A549 (cell line): Measurements from ENCODE around the gene COPZ1. TPM values are rescaled to one million over a fixed set of nuclear protein-coding genes. Genes with fewer than 3 reads are reported as not detected.
"Not testable (repeated sequence)": the region's sequence is repeated elsewhere in the genome, so short reads cannot be mapped to it uniquely, and the experiment has no call there.

ENCODE experiments used
- ATAC-seq, 2 experiments: fragments of 200-7000 bp in 1 of 2; fragments of >200 bp in 1 of 2; cut with Nextera tagmentation in 1 of 2; cut with Tn5 transposase in 1 of 2; 3 replicates each; pipeline versions ENCODE4 v1.8.0 to v1.9.1; 2018 to 2020; ENCODE audit warnings: mild to moderate bottlenecking in 1 of 2, moderate library complexity in 1 of 2
- CTCF ChIA-PET: fragments of 300-600 bp; sonication (Branson Sonifier 250); formaldehyde crosslinking; extraction: SDS; loops from one replicate; lab custom pipeline; 2021; ENCODE audit warnings: antibody characterized with exemption, inconsistent platforms; lab: Yijun Ruan, JAX
- POLR2A ChIA-PET: fragments of 350-600 bp; formaldehyde crosslinking; extraction: SDS; loops from one replicate; lab custom pipeline; 2021; ENCODE audit warnings: antibody characterized with exemption, inconsistent platforms; lab: Yijun Ruan, JAX
- DNase-seq, 2 experiments: peaks; one replicate each; pipeline versions ENCODE4 v3.0.0 to v3.0.0-alpha.2; 2011 to 2016; ENCODE audit warnings: low read depth in 1 of 2, low spot score in 1 of 2
- FAIRE-seq: peaks from 2 replicates; lab custom pipeline; 2011; peaks lifted over from hg19 to GRCh38; lab: Jason Lieb, UNC
- H3K27ac ChIP-seq, 2 experiments: fragments of >200 bp; sonication (Bioruptor Twin); formaldehyde crosslinking; 3 replicates each; pipeline ENCODE4 v1.5.1; 2016 to 2017
- H3K4me1 ChIP-seq: fragments of >200 bp; sonication (Bioruptor Twin); formaldehyde crosslinking; 3 replicates; pipeline ENCODE4 v1.6.1; 2016
- H3K4me2 ChIP-seq: fragments of >200 bp; sonication (Bioruptor Twin); formaldehyde crosslinking; 3 replicates; pipeline ENCODE4 v1.6.1; 2016
- H3K4me3 ChIP-seq: fragments of >200 bp; sonication (Bioruptor Twin); formaldehyde crosslinking; 3 replicates; pipeline ENCODE4 v1.5.1; 2016
- H3K9me3 ChIP-seq: fragments of >200 bp; sonication (Bioruptor Twin); formaldehyde crosslinking; 3 replicates; pipeline ENCODE4 v1.6.1; 2016
- BHLHE40 ChIP-seq: IDR thresholded peaks from 2 replicates; pipeline ENCODE4 v1.6.1; 2012; ENCODE audit warnings: low read depth, low read length, inconsistent platforms
- CEBPB ChIP-seq, 2 experiments: fragments of >200 bp in 1 of 2; sonication (Bioruptor Twin) in 1 of 2; formaldehyde crosslinking in 1 of 2; IDR thresholded peaks; 2 replicates each; pipeline ENCODE4 v1.6.1; 2012 to 2016
- CHD4 ChIP-seq: fragments of 200-600 bp; sonication (generic); IDR thresholded peaks from 2 replicates; pipeline ENCODE4 v1.6.1; 2016; ENCODE audit warnings: antibody characterized with exemption, mild to moderate bottlenecking, borderline replicate concordance
- EHF ChIP-seq: fragments of 250-450 bp; sonication (Bioruptor Pico); IDR thresholded peaks from 2 replicates; pipeline ENCODE4 v1.5.0; 2020; ENCODE audit warnings: mild to moderate bottlenecking
- EHMT2 ChIP-seq: fragments of 200-600 bp; sonication (generic); IDR thresholded peaks from 2 replicates; pipeline ENCODE4 v1.6.1; 2016; ENCODE audit warnings: antibody characterized with exemption, low read depth, mild to moderate bottlenecking, moderate library complexity
- ESRRA ChIP-seq: fragments of 150-350 bp; IDR thresholded peaks from 2 replicates; pipeline ENCODE4 v1.6.1; 2014; ENCODE audit warnings: mild to moderate bottlenecking, low read length, borderline replicate concordance
- FOSL2 ChIP-seq, 2 experiments: fragments of 450-650 bp in 1 of 2; fragments of >200 bp in 1 of 2; sonication (Bioruptor Twin) in 1 of 2; formaldehyde crosslinking; IDR thresholded peaks; 2 replicates each; pipeline versions ENCODE4 v1.5.0 to v1.6.1; 2016 to 2020; ENCODE audit warnings: mild to moderate bottlenecking in 1 of 2, moderate library complexity in 1 of 2
- HEYL ChIP-seq: fragments of 250-450 bp; sonication (Bioruptor Pico); IDR thresholded peaks from 2 replicates; pipeline ENCODE4 v1.8.0; 2021; ENCODE audit warnings: mild to moderate bottlenecking, moderate library complexity
- HOXB5 ChIP-seq: fragments of 250-450 bp; sonication (Bioruptor Pico); IDR thresholded peaks from 2 replicates; pipeline ENCODE4 v1.5.0; 2020; ENCODE audit warnings: mild to moderate bottlenecking, moderate library complexity
- MAFK ChIP-seq: fragments of 450-650 bp; IDR thresholded peaks from 2 replicates; pipeline ENCODE4 v1.6.1; 2014; ENCODE audit not compliant: partially characterized antibody
- NPAS2 ChIP-seq: fragments of 250-450 bp; sonication (Bioruptor Pico); IDR thresholded peaks from 2 replicates; pipeline ENCODE4 v1.8.0; 2022; ENCODE audit warnings: mild to moderate bottlenecking, moderate library complexity, borderline replicate concordance
- NR3C1 ChIP-seq: fragments of >200 bp; sonication (Bioruptor Twin); formaldehyde crosslinking; IDR thresholded peaks from 3 replicates; pipeline ENCODE4 v1.6.1; 2017
- POLR2AphosphoS2 ChIP-seq: conservative IDR thresholded peaks from 2 replicates; pipeline ENCODE4 v1.6.1; 2012; ENCODE audit warnings: low read length, improper control_type of control experiment, inconsistent platforms
- RFX5 ChIP-seq: fragments of 450-650 bp; IDR thresholded peaks from 2 replicates; pipeline ENCODE4 v1.7.1; 2014; ENCODE audit warnings: antibody characterized with exemption, mild to moderate bottlenecking, moderate library complexity
- TFCP2L1 ChIP-seq: fragments of 250-450 bp; sonication (Bioruptor Pico); IDR thresholded peaks from 2 replicates; pipeline ENCODE4 v1.5.0; 2021; ENCODE audit warnings: mild to moderate bottlenecking
- WGBS: methylation state at CpG from one replicate; pipeline ENCODE4 v1.1.6; 2017; ENCODE audit errors: missing lambda C conversion rate; 5-methylcytosine and 5-hydroxymethylcytosine counted together
- polyA plus RNA-seq, 4 experiments: library from polyadenylated mRNA; depleted of rRNA in 3 of 4; stranded (reverse); fragments of >200 nt; fragmentation: RNase III in 1 of 4; extraction: RNeasy Plus Mini Kit Qiagen cat#74134 plus additional on column Dnase treatment in 1 of 4; gene quantifications; 2 replicates in 3 of 4; 3 replicates in 1 of 4; pipeline ENCODE4 v1.2.3, GENCODE V29; 2011 to 2017
- TF ChIP-seq, protein P1 (sequence below): fragments of 450-650 bp; IDR thresholded peaks from 2 replicates; pipeline ENCODE4 v1.6.1; 2014; ENCODE audit warnings: antibody characterized with exemption
- TF ChIP-seq, protein P2 (sequence below): IDR thresholded peaks from 2 replicates; pipeline ENCODE4 v1.6.1; 2012
- TF ChIP-seq, protein P3 (sequence below): fragments of 250-450 bp; sonication (Bioruptor Pico); IDR thresholded peaks from 2 replicates; pipeline ENCODE4 v1.5.0; 2020; ENCODE audit warnings: low read depth, mild to moderate bottlenecking, moderate library complexity
- TF ChIP-seq, protein P4 (sequence below): fragments of 250-450 bp; sonication (Bioruptor Pico); IDR thresholded peaks from 2 replicates; pipeline ENCODE4 v1.5.0; 2021; ENCODE audit warnings: mild to moderate bottlenecking, moderate library complexity, borderline replicate concordance

COPZ1 gene
- polyA plus RNA-seq, 2 of the 4 experiments (the other 2 are of a cell fraction), result 300 to 613 TPM

DNA sequence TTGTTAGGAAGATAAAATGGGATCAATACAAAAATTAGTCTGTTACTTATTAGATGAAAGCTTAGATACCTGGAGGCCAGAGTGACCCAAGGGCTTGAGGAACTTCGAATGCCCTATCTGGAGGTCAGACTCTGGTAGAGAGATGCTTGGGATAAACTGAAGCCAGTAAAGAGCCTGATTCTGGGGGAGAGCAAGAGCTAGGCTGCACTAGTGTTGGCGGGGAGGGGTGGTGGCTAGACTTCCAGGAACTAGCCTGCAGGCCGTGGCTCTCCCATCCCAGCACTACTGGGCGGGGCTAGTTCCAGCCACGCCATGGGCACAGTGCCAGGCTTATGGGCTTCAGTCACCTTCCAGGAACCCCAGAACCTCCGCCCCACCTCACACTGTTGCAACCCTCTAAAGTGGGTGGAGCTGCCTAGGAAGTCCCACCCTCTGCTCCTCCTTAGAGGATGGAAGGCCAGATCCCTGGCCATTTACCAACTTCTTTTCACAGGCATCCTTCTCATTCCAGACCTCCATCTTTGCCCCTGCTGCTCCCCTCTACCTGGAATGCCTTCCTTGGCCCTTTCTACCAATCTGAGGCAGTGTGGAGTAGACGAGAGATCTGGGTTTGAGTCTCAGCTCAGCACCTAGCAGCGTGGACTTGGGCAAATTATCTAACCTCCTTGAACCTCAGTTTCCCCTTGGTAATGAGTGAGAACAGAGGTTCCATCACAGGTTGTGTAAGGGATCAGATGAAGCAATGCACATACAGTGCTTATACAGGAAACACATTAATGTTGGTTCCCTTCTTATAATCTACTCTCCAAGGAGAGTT lies 17.8 kb upstream of the COPZ1 start:
- Histone ChIP-seq H3K9me3 (no peaks in the 10 kb centered on the region), H3K27ac (peak overlapping the region; percentile 37 to 57; a peak in 4 of 6 replicates), H3K4me3 (no peak overlapping the region), H3K4me1 (peaks cover 25% of the 10 kb centered on the region), H3K4me2 (peak overlapping the region; percentile 48; the same call in 2 of the 3 replicates)
- TF ChIP-seq, protein P1, sequence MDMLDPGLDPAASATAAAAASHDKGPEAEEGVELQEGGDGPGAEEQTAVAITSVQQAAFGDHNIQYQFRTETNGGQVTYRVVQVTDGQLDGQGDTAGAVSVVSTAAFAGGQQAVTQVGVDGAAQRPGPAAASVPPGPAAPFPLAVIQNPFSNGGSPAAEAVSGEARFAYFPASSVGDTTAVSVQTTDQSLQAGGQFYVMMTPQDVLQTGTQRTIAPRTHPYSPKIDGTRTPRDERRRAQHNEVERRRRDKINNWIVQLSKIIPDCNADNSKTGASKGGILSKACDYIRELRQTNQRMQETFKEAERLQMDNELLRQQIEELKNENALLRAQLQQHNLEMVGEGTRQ, result no peak
- TF ChIP-seq HOXB5 (CRISPR knock-in tag), result no peak
- no peak for TF ChIP-seq ESRRA
- no peak for TF ChIP-seq EHF
- no peak for TF ChIP-seq HEYL (CRISPR knock-in tag)
- TF ChIP-seq MAFK, result no peak
- TF ChIP-seq RFX5, result no peak
- TF ChIP-seq POLR2AphosphoS2, result no peak
- no peak for TF ChIP-seq BHLHE40
- TF ChIP-seq TFCP2L1 (CRISPR knock-in tag), result no peak
- TF ChIP-seq CEBPB (IDR thresholded peaks at IDR 0.05), result no peak
- TF ChIP-seq, protein P2, sequence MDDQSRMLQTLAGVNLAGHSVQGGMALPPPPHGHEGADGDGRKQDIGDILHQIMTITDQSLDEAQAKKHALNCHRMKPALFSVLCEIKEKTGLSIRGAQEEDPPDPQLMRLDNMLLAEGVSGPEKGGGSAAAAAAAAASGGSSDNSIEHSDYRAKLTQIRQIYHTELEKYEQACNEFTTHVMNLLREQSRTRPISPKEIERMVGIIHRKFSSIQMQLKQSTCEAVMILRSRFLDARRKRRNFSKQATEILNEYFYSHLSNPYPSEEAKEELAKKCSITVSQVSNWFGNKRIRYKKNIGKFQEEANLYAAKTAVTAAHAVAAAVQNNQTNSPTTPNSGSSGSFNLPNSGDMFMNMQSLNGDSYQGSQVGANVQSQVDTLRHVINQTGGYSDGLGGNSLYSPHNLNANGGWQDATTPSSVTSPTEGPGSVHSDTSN, result no peak
- TF ChIP-seq, protein P3, sequence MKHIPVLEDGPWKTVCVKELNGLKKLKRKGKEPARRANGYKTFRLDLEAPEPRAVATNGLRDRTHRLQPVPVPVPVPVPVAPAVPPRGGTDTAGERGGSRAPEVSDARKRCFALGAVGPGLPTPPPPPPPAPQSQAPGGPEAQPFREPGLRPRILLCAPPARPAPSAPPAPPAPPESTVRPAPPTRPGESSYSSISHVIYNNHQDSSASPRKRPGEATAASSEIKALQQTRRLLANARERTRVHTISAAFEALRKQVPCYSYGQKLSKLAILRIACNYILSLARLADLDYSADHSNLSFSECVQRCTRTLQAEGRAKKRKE (CRISPR knock-in tag), result no peak
- TF ChIP-seq EHMT2, result no peak
- TF ChIP-seq CHD4, result no peak
- TF ChIP-seq FOSL2 (IDR thresholded peaks at IDR 0.05), result no peak
- TF ChIP-seq FOSL2 (CRISPR knock-in tag; IDR thresholded peaks at IDR 0.05), result no peak
- TF ChIP-seq, protein P4, sequence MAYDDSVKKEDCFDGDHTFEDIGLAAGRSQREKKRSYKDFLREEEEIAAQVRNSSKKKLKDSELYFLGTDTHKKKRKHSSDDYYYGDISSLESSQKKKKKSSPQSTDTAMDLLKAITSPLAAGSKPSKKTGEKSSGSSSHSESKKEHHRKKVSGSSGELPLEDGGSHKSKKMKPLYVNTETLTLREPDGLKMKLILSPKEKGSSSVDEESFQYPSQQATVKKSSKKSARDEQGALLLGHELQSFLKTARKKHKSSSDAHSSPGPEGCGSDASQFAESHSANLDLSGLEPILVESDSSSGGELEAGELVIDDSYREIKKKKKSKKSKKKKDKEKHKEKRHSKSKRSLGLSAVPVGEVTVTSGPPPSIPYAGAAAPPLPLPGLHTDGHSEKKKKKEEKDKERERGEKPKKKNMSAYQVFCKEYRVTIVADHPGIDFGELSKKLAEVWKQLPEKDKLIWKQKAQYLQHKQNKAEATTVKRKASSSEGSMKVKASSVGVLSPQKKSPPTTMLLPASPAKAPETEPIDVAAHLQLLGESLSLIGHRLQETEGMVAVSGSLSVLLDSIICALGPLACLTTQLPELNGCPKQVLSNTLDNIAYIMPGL, result no peak
- CTCF ChIA-PET, result interaction anchor here (0.6 to 3.8 kb wide), 17 partner anchors 12 to 310 kb away, joined by 3 to 20 read pairs (median 4); partner anchors contain the start of gene COPZ1
- ATAC-seq (peak; percentile 83 to 87), FAIRE-seq (no peak), DNase-seq (peak; percentile 59 to 91)
- POLR2A ChIA-PET, result interaction anchor here (0.6 to 1.0 kb wide), 2 partner anchors 18 to 28 kb away, joined by 3 read pairs; partner anchors contain the start of gene COPZ1
- 34% methylated on average over 8 of the region's 8 CpGs for WGBS

DNA sequence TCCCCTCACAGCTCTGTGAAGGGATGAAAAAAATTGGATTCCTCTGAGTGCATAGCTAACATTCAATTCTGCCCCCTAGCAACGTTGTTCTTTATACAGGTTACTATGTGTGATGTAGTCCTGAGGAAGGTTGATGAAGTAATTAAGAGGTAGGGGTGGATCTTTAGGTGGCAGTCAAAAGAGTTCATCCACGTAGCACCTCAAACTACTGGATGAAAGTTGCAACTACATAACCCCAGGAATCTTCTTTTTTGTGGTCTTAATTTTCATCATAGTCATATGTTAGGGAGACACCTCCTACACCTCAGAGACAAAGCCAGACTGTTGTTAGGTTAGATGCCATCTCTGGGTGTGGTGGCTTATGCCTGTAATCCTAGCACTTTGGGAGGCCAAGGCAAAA lies 13.9 kb upstream of the COPZ1 start:
- Histone ChIP-seq H3K4me2 (no peak overlapping the region), H3K27ac (no peak overlapping the region), H3K4me1 (peaks cover 12% of the 10 kb centered on the region; the same call in 2 of the 3 replicates), H3K4me3 (no peak overlapping the region), H3K9me3 (no peaks in the 10 kb centered on the region)
- peak; percentile 16 to 33; a peak in 1 of 6 replicates for ATAC-seq
- DNase-seq, result no peak
- ChIA-PET CTCF (interaction anchor here (0.6 to 1.4 kb wide), 4 partner anchors 11 to 109 kb away, joined by 3 to 6 read pairs (median 4); partner anchors contain the start of gene COPZ1), POLR2A (interaction anchor here (1.7 kb wide), 1 partner anchor 31 kb away, joined by 5 read pairs; the partner anchor contains the start of genes CBX5 and HNRNPA1)
- no peak for FAIRE-seq
- TF ChIP-seq NPAS2 (CRISPR knock-in tag) (no peak), NR3C1 (no peak), FOSL2 (IDR thresholded peaks at IDR 0.05) (no peak), FOSL2 (CRISPR knock-in tag; IDR thresholded peaks at IDR 0.05) (no peak)
- WGBS, result 39% methylated on average over 2 of the region's 2 CpGs

DNA sequence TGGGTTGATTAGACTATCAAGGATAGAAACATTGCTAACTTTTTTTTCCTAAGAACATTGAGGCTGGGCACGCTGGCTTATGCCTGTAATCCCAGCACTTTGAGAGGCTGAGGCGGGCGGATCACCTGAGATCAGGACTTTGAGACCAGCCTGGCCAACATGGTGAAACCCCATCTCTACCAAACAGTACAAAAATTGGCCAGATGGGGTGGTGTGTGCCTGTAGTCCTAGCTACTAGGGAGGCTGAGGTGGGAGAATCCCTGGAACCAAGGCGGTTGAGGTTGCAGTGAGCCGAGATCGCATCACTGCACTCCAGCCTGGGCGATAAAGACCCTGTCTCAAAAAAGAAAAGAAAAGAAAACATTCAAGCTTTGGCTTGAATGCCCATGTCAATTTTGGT lies 12.6 kb upstream of the COPZ1 start:
- not testable (repeated sequence) for H3K4me1 ChIP-seq, H3K4me2 ChIP-seq, H3K9me3 ChIP-seq, DNase-seq, H3K4me3 ChIP-seq, H3K27ac ChIP-seq, FAIRE-seq
- CTCF ChIA-PET, result interaction anchor here (1.2 to 1.3 kb wide), 3 partner anchors 13 to 48 kb away, joined by 3 read pairs; no protein-coding TSS in a partner anchor
- WGBS, result 86% methylated on average over 7 of the region's 7 CpGs
- ATAC-seq, result peak in 1 of 2 experiments; percentile 59; a peak in 3 of 6 replicates
- POLR2A ChIA-PET, result interaction anchor here (1.7 kb wide), 1 partner anchor 32 kb away, joined by 5 read pairs; the partner anchor contains the start of genes CBX5 and HNRNPA1
